Lung microvascular endothelial cell (primary cell): ENCODE results near the gene DMRTA1. TPM values are rescaled to one million over a fixed set of nuclear protein-coding genes. Genes with fewer than 3 reads are reported as not detected.
A peak's percentile ranks its signal among the peaks of the same experiment; 100 is the strongest.
"Not testable (repeated sequence)": the region's sequence is repeated elsewhere in the genome, so short reads cannot be mapped to it uniquely, and the experiment has no call there.

Experiments
- DNase-seq, 2 donors: peaks; one replicate each; pipeline versions ENCODE4 v3.0.0 to v3.0.0-alpha.2; 2010; ENCODE audit warnings: low read depth in 2 of 2
- total RNA-seq: library from RNA; depleted of rRNA; stranded (reverse); fragments of >200 nt; gene quantifications from 2 replicates; pipeline ENCODE4 v1.2.1, GENCODE V29; 2014

The DMRTA1 gene, protein sequence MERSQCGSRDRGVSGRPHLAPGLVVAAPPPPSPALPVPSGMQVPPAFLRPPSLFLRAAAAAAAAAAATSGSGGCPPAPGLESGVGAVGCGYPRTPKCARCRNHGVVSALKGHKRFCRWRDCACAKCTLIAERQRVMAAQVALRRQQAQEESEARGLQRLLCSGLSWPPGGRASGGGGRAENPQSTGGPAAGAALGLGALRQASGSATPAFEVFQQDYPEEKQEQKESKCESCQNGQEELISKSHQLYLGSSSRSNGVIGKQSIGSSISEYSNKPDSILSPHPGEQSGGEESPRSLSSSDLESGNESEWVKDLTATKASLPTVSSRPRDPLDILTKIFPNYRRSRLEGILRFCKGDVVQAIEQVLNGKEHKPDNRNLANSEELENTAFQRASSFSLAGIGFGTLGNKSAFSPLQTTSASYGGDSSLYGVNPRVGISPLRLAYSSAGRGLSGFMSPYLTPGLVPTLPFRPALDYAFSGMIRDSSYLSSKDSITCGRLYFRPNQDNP
- total RNA-seq: under 0.01 TPM in 2 replicates

DNA sequence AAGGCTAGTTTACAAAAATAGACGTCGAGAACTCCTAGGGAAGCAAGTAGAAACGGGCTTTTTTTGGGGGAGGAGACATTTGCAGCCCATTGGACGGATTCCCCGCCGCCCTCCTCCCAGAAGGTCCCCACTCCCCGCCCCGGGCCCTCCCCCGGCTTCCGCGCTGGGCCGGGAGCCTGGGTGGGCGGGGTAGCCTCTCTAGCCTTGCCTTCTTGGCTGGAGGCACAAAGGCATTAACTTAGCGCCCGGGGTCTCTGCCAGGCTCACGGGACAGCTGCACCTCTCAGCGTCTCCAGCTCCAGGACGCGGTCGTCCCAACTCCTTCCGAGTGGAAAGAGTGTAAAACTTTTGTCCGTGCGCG, at the start of gene DMRTA1:
Gene DMRTA1, plus strand, starts transcription at position 236 of the 361 bp plus-strand sequence. CDS start 242 bp downstream, outside the sequence.
- peak; percentile 58 to 73 for DNase-seq

- DNase-seq: no peak
These were observed 45.0 kb upstream of the DMRTA1 start for GRCh38 chr9:22401671-22402070.

GRCh38 chr9:22405869-22406659, 40.6 kb upstream of the DMRTA1 start:
- DNase-seq: no peak

DNA sequence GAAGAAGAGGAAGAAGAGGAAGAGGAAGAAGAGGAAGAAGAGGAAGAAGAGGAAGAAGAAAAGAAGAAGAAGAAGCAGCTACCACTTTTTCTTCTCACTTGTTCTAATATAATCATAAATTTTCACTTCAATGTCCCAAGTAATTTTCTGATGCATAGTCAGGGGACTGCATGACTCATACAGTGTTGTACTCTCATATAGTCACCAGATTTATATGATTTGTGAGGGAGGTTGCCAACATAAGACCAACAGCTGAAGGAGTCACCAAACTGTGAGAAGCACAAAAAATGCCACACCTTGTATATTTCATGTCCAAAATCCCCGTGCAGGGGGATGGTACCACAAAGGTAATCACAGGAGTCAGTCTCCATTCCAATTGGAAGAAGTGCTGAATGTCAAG, 32.7 kb upstream of the DMRTA1 start:
- DNase-seq: peak in 1 of 2 donors; percentile 24

DNA sequence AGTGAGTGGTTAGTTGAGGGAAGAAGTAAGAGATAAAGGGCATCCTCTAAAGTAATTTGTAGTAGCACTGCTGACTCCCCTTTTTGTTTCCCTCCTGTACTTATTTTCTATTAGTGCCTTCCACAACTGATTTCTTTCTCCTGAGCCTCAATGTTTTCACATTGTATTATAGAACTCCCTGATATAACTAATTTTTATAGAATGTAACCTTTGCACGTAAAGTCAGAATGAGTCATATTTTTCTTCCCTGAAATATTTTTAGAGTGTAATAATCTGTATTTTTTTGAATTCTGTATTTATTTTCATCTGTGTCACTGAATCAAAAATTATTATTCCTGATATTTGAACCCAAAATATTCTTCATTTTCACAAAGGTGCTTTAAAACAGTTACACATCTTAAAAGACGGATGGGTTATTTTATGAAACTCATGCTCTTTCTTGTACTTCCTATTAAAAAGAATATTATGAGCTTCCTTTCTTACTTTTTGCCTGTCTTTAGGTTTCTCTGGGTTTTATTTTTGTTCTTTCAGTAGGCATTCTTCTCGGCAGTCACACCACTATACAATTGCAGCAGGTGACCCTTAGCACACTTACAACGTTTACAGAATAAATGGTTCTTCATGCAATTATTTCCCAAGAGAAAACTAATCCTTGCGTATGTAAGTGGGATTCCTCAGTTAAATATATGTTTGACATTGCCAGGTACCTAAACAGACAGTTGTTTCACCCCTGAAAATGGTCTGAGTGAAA, 30.5 kb upstream of the DMRTA1 start:
- no peak for DNase-seq

GRCh38 chr9:22416692-22417060, 29.9 kb upstream of the DMRTA1 start:
- DNase-seq: peak in 1 of 2 donors; percentile 41

DNA sequence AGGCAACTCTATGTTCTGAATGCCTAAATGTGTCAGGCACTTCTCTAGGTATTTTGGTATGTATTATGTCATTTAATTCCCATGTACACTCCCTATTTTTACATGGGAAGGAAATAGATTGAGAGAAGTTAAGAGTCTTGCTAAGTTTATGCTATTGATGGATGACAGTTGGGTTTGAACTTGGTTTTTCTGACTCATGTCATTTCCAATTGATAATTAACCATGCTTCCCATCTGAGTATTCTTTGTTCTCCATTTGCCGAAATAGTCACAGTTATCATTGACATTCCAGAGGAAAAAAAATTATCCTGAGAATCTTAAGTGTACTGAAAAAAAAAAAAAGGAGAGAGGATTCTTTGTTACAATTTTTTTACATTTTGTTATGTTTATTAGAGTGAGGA, 23.1 kb upstream of the DMRTA1 start:
- no peak for DNase-seq

GRCh38 chr9:22424616-22425015, 22.0 kb upstream of the DMRTA1 start:
- DNase-seq: no peak

DNA sequence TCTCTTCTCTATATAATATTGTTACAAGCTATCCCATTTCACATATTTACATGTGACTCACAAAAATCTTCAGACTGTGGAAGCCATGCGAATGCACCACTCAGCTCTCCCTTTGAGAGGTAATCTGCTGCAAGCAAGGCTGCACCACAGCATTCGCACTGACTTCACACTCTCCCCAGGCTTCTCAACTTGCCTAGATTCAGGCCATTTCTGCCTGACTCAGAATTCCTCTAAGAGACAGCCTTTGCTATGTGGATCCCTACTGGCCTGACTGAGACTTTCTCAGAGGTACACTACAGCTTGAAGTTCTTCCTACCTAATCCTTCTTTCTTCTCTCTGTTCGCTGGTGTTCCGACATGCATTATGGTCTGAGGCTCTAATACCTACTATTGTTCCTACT, 21.1 kb upstream of the DMRTA1 start:
- DNase-seq: no peak

DNA sequence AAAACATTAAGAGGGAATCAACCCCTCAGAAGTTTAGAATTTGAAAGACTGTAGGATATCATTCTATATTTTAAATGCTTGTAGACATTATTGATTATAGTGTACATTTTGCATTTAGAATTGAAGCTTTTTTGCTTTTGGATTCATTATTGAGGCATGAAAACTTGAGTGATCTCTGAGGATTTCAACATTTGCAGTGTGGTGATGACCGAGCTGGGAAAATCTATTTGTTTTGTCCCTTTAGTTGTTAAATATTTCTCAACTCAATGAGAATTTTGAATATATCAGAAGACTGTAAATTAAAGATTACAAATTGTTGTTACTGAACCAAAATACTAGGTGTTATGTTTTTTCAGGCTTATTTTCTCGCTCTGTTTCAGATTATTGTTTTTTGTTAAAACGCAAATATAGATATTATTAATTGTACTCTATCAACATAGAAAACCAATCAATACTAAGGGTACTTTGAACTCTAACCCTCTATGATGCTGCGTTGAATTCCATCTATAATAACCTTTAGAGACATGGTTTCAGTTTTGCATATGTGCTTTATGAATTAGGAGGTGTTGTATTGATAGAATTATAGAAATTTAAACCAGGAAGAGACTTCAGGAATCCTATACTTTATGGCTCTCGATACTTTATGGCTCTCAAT, 19.3 kb upstream of the DMRTA1 start:
- DNase-seq: no peak

- DNase-seq: no peak
These were observed 12.9 kb upstream of the DMRTA1 start for GRCh38 chr9:22433691-22434090.

DNA sequence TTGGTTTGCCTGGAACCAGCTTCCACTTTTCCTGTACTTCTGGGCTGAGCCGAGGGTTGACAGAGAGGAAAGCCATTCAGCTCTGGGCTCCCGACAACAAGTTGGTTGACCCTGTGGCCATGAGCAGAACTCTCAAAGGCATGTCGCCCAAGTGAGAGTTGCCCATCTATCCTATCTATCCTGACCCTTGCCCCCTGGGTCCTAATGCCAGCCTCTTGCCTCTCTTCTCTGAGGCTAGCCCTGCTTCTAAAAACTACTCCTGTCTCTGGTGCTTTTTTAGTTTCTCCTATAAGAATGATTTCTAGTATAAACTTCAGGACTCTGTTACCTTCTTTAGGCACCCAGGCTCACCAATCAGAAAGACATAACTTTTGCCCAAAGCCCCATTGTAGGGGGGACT, 11.4 kb upstream of the DMRTA1 start:
- not testable (repeated sequence) for DNase-seq

DNA sequence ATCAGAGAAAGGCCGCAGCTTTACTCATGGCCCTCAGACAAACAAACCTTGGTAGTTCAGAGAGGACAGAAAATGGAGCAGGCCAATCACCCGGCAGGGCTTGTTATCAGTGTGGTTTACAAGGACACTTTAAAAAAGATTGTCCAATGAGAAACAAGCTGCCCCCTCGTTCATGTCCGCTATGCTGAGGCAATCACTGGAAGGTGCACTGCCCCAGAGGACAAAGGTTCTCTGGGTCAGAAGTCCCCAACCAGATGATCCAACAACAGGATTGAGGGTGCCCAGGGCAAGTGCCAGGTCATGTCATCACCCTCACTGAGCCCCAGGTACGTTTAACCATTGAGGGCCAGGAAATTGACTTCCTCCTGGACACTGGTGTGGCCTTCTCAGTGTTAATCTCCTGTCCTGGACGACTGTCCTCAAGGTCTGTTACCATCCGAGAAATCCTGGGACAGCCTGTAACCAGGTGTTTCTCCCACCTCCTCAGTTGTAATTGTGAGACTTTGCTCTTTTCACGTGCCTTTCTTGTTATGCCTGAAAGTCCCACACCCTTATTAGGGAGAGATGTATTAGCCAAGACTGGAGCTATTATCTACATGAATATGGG, 9.1 kb upstream of the DMRTA1 start:
- DNase-seq: not testable (repeated sequence)

GRCh38 chr9:22440841-22441240, 5.8 kb upstream of the DMRTA1 start:
- no peak for DNase-seq

- DNase-seq: peak; percentile 71 to 76
These were observed 460 bp downstream of the DMRTA1 start for GRCh38 chr9:22446950-22447617.

DNA sequence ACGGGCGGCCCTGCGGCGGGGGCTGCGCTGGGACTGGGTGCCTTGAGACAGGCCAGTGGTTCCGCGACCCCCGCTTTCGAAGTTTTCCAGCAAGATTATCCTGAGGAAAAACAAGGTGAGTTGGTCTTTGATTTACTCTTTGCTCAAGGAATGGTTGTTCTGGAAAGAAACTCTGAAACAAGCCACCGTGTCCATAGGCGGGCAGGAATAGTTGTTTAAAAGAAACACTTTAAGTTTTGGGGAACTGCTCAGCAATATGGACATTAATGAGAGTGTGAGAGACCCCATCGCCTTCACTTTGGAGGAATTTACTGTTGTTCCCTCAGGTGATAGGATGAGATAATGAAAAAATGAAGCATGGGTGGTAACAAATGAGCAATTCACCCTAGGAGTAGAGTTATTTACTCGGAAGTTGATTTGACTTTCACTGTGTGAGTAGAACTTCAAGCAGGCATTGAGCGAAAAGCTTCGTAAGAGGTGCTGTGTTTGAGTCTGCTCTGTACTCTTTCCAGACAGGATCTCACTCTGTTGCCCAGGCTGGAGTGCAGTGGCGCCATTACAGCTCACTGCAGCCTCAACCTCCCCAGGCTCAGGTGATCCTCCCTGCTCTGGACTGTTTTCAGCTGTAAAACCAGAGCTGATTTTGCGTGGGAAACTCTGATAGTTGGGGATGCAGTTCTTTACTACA, 1.1 kb downstream of the DMRTA1 start:
- DNase-seq: peak in 1 of 2 donors; percentile 1

DNA sequence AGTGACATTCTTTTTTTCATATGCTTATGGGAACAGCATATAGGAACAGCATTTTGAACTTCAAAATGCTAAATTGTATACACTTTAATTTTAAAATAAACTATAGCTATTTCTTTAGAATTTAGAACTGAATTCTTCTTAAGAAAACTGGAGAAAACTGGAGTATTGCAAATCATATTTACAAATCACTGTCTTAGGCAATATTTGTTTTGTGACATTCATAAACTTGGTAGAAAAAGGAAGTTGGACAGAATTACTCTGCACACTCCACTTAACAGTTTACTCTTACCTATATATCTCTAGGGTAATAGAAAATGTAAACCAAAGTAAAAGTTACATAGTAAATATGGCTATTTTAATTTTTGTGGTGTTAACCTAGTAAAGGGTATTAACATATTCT, 3.1 kb downstream of the DMRTA1 start:
- no peak for DNase-seq

GRCh38 chr9:22452415-22453010, 5.9 kb downstream of the DMRTA1 start:
- peak; percentile 52 to 64 for DNase-seq

DNA sequence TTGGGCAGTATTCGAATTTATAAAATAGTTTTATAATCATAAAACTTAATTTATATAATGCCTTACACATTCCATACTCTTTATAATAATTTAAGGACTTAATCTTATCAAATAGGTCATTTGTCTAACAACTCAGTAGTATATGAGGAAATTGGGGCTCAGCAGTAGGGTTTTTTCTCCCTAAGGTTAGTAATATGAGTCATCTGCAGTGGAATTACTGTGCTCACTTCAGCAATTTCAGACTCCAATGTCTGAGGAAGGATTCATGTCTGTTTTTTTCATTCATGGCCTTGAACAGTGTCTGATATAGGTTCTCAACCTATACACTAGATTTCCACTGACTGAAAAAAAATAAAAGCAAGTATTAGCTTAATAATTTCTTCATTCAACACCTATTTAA, 7.4 kb downstream of the DMRTA1 start:
- no peak for DNase-seq
